Head of caudate nucleus (tissue), 42 donors: ENCODE measurements around the gene ZMYND11.

Source experiments
- DNase-seq, 42 donors: peaks; one replicate each; pipeline versions ENCODE4 v3.0.0 to v3.0.0-alpha.2; 2020 to 2021; ENCODE audit warnings: mixed read lengths in 7 of 42
- intact Hi-C: fragments of 100-400 bp; cut with DNase I; formaldehyde crosslinking; loops from one replicate; pipeline ENCODE4 v1.15.0; 2022

ZMYND11 gene

DNA sequence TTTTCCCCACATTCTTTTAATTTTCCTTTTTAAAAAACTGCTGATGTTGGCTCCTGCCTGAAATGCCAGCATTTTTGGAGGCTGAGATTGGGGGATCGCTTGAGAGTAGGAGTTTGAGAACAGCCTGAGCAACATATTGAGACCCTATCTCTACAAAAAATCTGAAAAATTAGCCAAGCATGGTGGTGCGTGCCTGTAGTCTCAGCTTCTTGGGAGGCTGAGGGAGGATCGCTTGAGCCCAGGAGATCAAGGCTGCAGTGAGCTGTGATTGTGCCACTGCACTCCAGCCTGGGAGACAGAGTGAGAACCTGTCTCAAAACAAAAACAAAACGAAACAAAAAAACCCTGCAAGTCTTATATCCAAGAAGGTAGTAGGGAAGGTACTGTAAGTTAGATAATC is 51.7 kb downstream of the ZMYND11 start:
- intact Hi-C loops: no loop called here
- no peak for DNase-seq

DNA sequence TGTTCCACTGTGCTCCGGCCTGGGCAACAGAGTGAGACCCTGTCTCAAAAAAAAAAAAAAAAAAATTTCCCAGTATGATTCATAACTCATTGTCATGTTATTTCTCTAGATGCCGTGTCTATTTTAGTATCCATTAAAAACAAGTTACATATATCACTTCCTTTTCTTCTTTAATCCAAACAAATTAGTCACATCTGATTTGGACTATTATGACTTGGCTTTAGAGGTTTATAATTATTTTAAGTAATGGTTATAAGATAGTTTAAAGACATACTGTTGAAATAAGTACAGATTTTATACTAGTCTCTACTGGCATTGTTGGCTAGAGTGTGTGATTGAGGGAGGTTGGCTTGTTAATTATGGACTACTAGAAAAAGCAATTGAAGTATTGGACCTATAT is 53.3 kb downstream of the ZMYND11 start:
- no peak for DNase-seq

DNA sequence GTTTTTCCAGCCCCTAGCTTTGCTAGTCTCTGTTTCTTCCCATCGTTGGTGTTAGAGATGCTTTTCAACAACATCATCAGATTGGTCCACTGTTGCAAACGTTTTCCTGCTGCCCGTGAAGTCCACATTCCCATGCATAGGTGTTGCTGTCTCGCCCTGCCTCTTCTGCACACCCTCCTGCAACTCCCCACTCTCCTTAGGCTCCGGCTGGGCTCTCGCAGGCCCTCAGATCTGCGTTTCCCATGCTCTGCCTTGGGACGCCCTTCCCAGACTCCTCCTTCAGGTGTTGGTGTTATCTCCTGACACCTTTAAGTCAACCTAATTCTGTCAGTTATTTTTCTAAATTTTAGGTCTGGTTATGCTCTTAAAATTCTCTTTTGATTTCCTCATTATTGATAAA is 55.0 kb downstream of the ZMYND11 start:
- DNase-seq: no peak
- intact Hi-C loops: no loop called here

More for the DNA sequence above, 53.3 kb downstream of the ZMYND11 start:
- intact Hi-C loops: no loop called here

- intact Hi-C loops: no loop called here
- no peak for DNase-seq
Observed at GRCh38 chr10:191703-192518, 56.7 kb downstream of the ZMYND11 start.

GRCh38 chr10:194281-194680 is 59.0 kb downstream of the ZMYND11 start:
- DNase-seq: no peak
- intact Hi-C loops: no loop called here

GRCh38 chr10:200405-200804 is 65.2 kb downstream of the ZMYND11 start:
- intact Hi-C loops: no loop called here
- no peak for DNase-seq

DNA sequence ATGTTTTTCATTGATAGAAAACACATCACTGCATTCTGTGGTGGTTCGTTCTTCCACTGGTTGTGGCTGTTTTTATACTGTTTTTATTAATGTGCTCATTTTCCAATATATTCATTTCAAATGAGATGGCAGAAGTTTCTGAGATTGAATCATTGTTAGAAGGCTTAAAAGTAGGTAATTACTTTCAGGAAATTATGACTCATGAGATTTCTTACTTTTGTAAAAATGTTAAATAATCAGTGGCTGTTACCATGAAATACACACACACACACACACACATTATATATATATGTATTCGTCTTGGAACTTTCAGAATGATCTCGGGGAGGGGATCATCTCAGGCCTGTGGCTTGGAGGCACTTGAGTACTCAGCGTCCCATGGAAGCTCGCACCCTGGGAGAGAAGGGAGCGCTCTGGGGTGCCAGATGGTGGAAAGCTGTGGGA is 66.1 kb downstream of the ZMYND11 start:
- DNase-seq: no peak
- intact Hi-C loops: no loop called here

DNA sequence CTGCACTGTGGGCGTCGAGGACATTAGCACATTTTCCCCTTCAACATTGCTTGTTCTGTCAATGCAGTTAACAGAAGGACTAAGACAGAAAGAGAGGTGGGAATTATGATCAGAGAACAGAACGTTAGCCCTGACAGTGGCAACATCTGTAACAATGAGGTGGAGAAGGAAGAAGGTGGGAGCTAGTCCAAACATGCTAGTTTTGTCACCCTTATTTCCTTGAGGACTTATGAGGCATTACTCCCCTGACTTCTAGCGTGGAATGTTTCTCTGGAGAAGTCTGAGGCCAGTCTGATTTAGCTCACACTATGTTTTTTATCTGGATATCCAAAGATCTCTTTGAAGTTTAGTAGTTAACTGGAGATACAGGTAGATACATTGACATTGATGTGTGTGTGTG is 73.4 kb downstream of the ZMYND11 start:
- DNase-seq: no peak
- intact Hi-C loops: no loop called here

- DNase-seq: no peak
- intact Hi-C loops: no loop called here
Observed at GRCh38 chr10:209357-209756, 74.1 kb downstream of the ZMYND11 start.

- intact Hi-C loops: no loop called here
- DNase-seq: no peak
Observed at GRCh38 chr10:210297-210696, 75.0 kb downstream of the ZMYND11 start.

- intact Hi-C loops: no loop called here
Observed at GRCh38 chr10:215444-215843, 80.2 kb downstream of the ZMYND11 start.

DNA sequence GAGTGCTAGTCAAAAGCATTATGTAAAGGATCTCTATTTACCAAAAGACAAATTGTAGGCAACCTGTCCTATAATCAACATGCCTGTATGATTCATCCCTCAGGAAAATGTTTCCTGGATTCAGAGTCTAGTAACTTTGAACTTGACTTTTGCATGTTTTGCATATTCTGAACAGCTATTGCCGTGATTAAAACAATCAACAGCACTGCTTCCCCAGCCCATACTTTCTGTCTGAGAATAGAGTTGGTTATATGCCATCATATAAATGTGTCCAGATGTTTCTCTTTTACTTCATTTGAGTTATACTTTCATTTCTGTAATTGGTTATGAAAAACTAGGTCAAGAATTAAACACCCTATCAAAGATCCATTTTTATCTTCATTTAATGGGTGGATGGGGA is 83.5 kb downstream of the ZMYND11 start:
- no peak for DNase-seq
- intact Hi-C loops: no loop called here

More at GRCh38 chr10:215444-215843, 80.2 kb downstream of the ZMYND11 start:
- DNase-seq: no peak

GRCh38 chr10:219731-220472 is 84.6 kb downstream of the ZMYND11 start:
- intact Hi-C loops: no loop called here
- DNase-seq: no peak

GRCh38 chr10:224571-224970 is 89.3 kb downstream of the ZMYND11 start:
- no peak for DNase-seq
- intact Hi-C loops: no loop called here

DNA sequence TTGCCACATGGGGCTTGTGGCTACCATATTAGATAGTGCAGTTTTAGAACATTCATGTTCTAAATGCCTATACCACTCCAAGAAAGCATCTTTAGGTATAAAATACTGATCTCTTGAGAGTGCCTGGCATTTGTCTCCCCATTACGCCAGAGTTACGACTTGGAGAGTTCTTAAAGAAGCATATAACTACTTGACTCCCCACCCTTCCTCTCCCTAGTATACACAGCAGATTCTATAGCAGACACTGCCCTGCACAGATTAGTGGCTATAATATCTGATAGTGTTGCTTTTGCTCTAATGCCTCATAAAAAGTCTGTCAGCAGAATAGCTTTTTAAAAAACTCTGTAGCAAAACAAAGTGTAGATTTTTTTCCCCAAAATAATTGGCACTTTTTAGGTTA is 90.8 kb downstream of the ZMYND11 start:
- intact Hi-C loops: no loop called here

DNA sequence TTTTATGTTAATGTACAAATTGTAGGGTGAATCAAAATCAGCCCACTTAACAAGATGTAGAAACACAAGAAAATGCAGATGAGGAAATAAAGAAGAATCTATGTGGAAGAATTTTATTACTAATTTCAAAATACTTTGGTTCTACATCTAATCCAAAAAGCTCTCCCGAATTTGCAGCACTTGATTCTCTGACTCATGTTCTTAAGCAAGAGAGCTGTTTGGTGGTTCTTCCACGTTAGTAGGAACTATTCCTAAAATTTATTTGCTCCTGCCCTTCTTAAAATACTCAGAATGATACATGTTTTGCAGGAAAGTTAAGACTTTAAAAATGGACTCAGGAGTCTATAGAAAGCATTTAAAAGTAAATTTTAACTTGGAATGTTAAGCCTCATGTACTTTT is 91.8 kb downstream of the ZMYND11 start:
- no peak for DNase-seq
- intact Hi-C loops: no loop called here

More for the DNA sequence above, 90.8 kb downstream of the ZMYND11 start:
- no peak for DNase-seq

DNA sequence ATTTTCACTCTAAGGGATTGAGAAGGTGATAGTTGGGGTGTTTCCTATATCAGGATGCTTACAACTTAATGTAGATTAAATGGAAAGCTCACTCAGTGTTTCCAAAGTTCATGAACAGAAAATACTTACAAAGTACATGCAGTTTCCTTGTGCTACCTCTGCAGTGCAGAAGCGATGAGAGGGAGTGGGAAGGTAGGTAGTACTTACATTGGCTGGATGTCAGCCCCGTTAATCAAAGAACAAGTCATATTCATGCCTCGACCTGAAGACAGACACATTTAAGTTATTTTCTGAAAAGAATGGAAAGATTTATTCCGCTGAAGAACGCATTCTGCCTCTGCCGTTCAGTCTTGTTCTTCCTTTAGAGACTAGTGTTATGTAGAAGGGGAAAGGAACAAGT is 93.1 kb downstream of the ZMYND11 start:
- intact Hi-C loops: no loop called here
- peak in 16 of 42 donors; percentile 14 to 81 (median 40) for DNase-seq

DNA sequence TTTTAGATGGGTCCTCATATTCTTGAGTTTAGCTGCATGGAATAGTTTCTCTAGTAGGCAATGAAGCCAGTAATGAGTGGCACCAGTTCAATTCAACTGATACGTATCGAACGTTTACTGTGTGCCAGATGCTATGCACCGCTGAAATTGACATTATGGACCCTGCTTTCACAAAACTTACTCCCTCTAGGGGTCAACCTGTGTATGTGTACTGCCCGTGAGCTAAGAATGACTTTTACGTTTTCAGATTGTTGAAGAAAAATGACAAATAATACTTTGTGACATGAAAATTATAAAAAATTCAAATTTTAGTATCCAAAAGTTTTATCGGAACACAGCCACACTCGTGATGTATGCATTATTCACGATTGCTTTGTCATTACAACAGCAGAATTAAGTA is 95.5 kb downstream of the ZMYND11 start:
- DNase-seq: no peak
- intact Hi-C loops: no loop called here

GRCh38 chr10:232061-232460 is 96.8 kb downstream of the ZMYND11 start:
- intact Hi-C loops: no loop called here
- DNase-seq: no peak

DNA sequence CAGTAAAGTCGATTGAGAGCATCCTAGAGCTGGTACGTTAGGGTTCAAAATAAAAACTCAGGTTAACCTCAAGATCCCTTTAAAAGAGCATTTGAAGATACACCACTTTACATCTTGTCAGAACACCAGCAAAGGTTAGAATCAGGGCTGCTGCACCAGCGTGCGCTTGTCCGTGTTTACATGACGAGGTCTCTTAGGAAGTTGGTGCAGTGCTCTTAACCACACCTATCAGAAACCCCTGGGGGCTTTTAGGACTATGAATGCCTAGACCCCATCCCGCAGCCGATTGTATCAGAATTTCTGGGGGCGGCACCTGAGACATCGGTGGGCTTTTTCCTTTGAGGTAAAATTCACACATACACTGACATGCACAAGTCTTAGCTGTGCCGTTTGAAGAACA is 97.6 kb downstream of the ZMYND11 start:
- DNase-seq: no peak
- intact Hi-C loops: no loop called here
